A673 (cell line): Measurements from ENCODE around the gene F11. TPM values are rescaled to one million over a fixed set of nuclear protein-coding genes. Genes with fewer than 3 reads are reported as not detected.

ENCODE experiments used
- BruUV-seq: library from RNA; stranded (reverse); fragments of 400-500 nt; replicated peaks from 2 replicates; lab custom pipeline; 2021; lab: Mats Ljungman, UMichigan
- CTCF ChIA-PET: fragments of 300-600 bp; sonication (Branson Sonifier 250); formaldehyde crosslinking; loops from one replicate; lab custom pipeline; 2022; ENCODE audit warnings: antibody characterized with exemption; lab: Charles Lee
- POLR2A ChIA-PET: fragments of 300-600 bp; sonication (Branson Sonifier 250); formaldehyde crosslinking; loops from one replicate; lab custom pipeline; 2022; ENCODE audit warnings: antibody characterized with exemption; ENCODE audit not compliant: low non-redundant PET; lab: Charles Lee
- DNase-seq: peaks from one replicate; pipeline ENCODE4 v3.0.0-alpha.2; 2015; ENCODE audit warnings: low spot score
- H3K27ac ChIP-seq: fragments of 200-600 bp; sonication (generic); 2 replicates; pipeline ENCODE4 v1.5.1; 2016; ENCODE audit warnings: mixed run types, low read depth, mild to moderate bottlenecking, mixed read lengths, antibody characterized with exemption, low read length; ENCODE audit not compliant: poor library complexity, severe bottlenecking
- H3K27me3 ChIP-seq: fragments of 200-600 bp; sonication (generic); replicated peaks from 2 replicates; pipeline ENCODE4 v1.6.1; 2017; ENCODE audit warnings: mixed run types, low read depth, mild to moderate bottlenecking, mixed read lengths, antibody characterized with exemption, low read length; ENCODE audit not compliant: insufficient read depth, poor library complexity
- H3K36me3 ChIP-seq: fragments of 200-600 bp; sonication (generic); 2 replicates; pipeline ENCODE4 v1.6.1; 2016; ENCODE audit warnings: mixed run types, mild to moderate bottlenecking, mixed read lengths, antibody characterized with exemption, low read length; ENCODE audit not compliant: insufficient read depth, poor library complexity, severe bottlenecking
- H3K4me1 ChIP-seq: fragments of 200-600 bp; sonication (generic); 2 replicates; pipeline ENCODE4 v1.6.1; 2017; ENCODE audit warnings: mixed run types, mild to moderate bottlenecking, mixed read lengths, antibody characterized with exemption, low read length; ENCODE audit not compliant: insufficient read depth, poor library complexity, severe bottlenecking
- H3K4me3 ChIP-seq: fragments of 200-600 bp; sonication (generic); 2 replicates; pipeline ENCODE4 v1.5.1; 2016; ENCODE audit warnings: low read depth, mixed run types, mild to moderate bottlenecking, mixed read lengths, low read length; ENCODE audit not compliant: poor library complexity, severe bottlenecking
- H3K9me3 ChIP-seq: fragments of 200-600 bp; sonication (generic); 2 replicates; pipeline ENCODE4 v1.6.1; 2016; ENCODE audit warnings: mixed run types, low read depth, mild to moderate bottlenecking, mixed read lengths, antibody characterized with exemption, low read length; ENCODE audit not compliant: poor library complexity, severe bottlenecking
- CTCF ChIP-seq: fragments of 300-800, 200-600 bp; sonication (generic); conservative IDR thresholded peaks from 2 replicates; pipeline ENCODE4 v1.5.1; 2017; ENCODE audit warnings: low read depth, mild to moderate bottlenecking, antibody characterized with exemption, low read length, moderate library complexity, mixed read lengths
- EZH2 ChIP-seq: fragments of 200-600 bp; sonication (generic); IDR thresholded peaks from 2 replicates; pipeline ENCODE4 v1.6.1; 2017; ENCODE audit warnings: borderline replicate concordance, low read depth, mild to moderate bottlenecking, mixed read lengths, antibody characterized with exemption, low read length; ENCODE audit not compliant: poor library complexity, severe bottlenecking
- intact Hi-C: fragments of 100-400 bp; cut with micrococcal nuclease; formaldehyde crosslinking; loops from one replicate; pipeline ENCODE4 v1.10.0; 2022; ENCODE audit not compliant: unreplicated experiment
- total RNA-seq: library from RNA; stranded (reverse); gene quantifications from 2 replicates; pipeline ENCODE4 v1.2.3, GENCODE V29; 2021

The F11 gene
- total RNA-seq, 1 experiment from 2014 or later, result 0.24 TPM

GRCh38 chr4:186297013-186297645, 31.1 kb downstream of the F11 start:
- H3K9me3 ChIP-seq, result no peaks in the 10 kb centered on the region
- ChIA-PET POLR2A (no interaction called here), CTCF (interaction anchor here (0.6 kb wide), 1 partner anchor 170 kb away, joined by 3 read pairs; no protein-coding TSS in a partner anchor)
- no peaks in the 10 kb centered on the region for H3K36me3 ChIP-seq
- BruUV-seq, result no TSS peak
- H3K4me1 ChIP-seq, result no peaks in the 10 kb centered on the region
- peak; percentile 79 for DNase-seq
- H3K27me3 ChIP-seq, result no peaks in the 10 kb centered on the region
- intact Hi-C loops, result loop anchor here (1.0 to 2.0 kb wide), 3 partner anchors 257 to 426 kb away; partner anchors contain the start of gene FAT1
- no peak overlapping the region for H3K27ac ChIP-seq
- TF ChIP-seq EZH2, result no peak
- peak; percentile 74 for TF ChIP-seq CTCF
- H3K4me3 ChIP-seq, result no peak overlapping the region

GRCh38 chr4:186298031-186298647, 32.1 kb downstream of the F11 start:
- H3K4me1 ChIP-seq, result no peaks in the 10 kb centered on the region
- H3K4me3 ChIP-seq, result no peak overlapping the region
- H3K27ac ChIP-seq, result no peak overlapping the region
- H3K27me3 ChIP-seq, result no peaks in the 10 kb centered on the region
- ChIA-PET CTCF (interaction anchor here (0.6 to 1.2 kb wide), 2 partner anchors 169 to 289 kb away, joined by 3 read pairs; no protein-coding TSS in a partner anchor), POLR2A (no interaction called here)
- H3K36me3 ChIP-seq, result no peaks in the 10 kb centered on the region
- no peaks in the 10 kb centered on the region for H3K9me3 ChIP-seq
- BruUV-seq, result no TSS peak
- DNase-seq, result no peak
- TF ChIP-seq CTCF, result no peak
- TF ChIP-seq EZH2, result no peak
- intact Hi-C loops, result no loop called here

GRCh38 chr4:186299291-186299690, 33.3 kb downstream of the F11 start:
- POLR2A ChIA-PET, result no interaction called here
- Histone ChIP-seq H3K36me3 (no peaks in the 10 kb centered on the region), H3K4me3 (no peak overlapping the region), H3K27ac (no peak overlapping the region), H3K27me3 (no peaks in the 10 kb centered on the region), H3K4me1 (no peaks in the 10 kb centered on the region), H3K9me3 (no peaks in the 10 kb centered on the region)
- intact Hi-C loops, result no loop called here
- CTCF ChIA-PET, result interaction anchor here (1.2 kb wide), 1 partner anchor 288 kb away, joined by 3 read pairs; no protein-coding TSS in a partner anchor
- BruUV-seq, result no TSS peak
- no peak for TF ChIP-seq CTCF
- TF ChIP-seq EZH2, result no peak
- no peak for DNase-seq
